EL (cell line): ENCODE measurements around the gene EFS.
"Not testable (repeated sequence)": the region's sequence is repeated elsewhere in the genome, so short reads cannot be mapped to it uniquely, and the experiment has no call there.

Source experiments
- DNase-seq: peaks from one replicate; pipeline ENCODE4 v3.0.0-alpha.2; 2016

Gene EFS

DNA sequence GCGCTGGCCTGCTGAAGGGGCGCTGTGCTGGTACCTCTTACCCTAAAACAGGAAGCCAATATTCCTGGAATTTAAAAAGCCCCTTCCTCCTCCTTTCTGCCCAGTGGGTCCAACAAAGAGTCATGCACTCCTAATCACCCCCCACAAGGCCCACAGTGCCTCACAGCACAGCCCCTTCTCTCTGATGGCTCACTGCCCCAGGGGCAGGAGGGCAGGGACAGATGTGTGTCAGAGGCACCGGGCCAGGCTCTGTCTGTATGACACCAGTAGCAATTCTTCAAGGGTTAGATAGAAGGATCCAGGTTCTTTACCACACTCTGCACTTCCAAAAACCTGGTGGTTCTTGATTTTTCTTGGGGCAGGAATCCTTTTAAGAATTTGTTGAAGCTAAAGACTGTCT lies 34.2 kb upstream of the EFS start:
- DNase-seq, result no peak

DNA sequence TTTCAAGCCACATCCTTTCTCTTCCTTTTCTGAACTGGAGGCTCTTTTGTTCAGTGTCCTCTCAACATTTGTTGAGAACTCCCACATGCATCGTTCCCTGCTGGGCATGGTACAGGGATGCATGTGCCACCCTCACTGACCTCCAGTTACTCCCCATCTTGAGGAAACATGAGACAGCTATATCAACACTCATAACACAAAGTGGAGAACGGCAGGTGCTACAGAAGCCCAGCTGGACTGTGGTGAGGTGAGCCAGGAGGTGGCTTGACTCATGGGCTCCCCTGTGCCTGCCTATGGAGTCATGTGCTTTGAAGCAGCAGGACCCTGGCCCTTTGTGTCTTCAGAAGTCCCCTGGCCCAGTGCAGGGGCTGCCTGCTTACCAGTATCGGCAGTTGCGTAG lies 33.4 kb upstream of the EFS start:
- DNase-seq, result no peak

GRCh38 chr14:23396781-23397407 lies 31.9 kb upstream of the EFS start:
- no peak for DNase-seq

GRCh38 chr14:23396126-23396525 lies 31.2 kb upstream of the EFS start:
- no peak for DNase-seq

- DNase-seq, result no peak
Observed at GRCh38 chr14:23392613-23393012, 27.6 kb upstream of the EFS start.

DNA sequence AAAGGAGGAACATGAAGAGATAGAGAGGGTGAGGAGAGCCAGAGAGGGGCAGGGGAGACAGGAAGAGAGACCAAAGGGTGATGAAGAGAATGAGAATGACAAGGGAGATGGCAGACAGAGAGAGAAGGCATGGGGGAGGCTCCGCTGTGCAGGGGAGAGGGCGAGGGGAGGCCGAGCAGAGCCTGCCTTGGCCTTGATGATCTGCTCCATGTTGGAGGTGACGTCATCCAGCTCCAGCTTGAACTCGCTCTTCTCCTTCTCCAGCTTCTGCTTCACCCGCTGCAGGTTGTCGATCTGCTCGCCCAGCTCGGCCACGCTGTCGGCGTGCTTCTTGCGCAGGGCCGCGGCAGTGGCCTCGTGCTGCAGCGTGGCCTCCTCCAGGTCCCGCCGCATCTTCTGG lies 24.9 kb upstream of the EFS start:
- not testable (repeated sequence) for DNase-seq

DNA sequence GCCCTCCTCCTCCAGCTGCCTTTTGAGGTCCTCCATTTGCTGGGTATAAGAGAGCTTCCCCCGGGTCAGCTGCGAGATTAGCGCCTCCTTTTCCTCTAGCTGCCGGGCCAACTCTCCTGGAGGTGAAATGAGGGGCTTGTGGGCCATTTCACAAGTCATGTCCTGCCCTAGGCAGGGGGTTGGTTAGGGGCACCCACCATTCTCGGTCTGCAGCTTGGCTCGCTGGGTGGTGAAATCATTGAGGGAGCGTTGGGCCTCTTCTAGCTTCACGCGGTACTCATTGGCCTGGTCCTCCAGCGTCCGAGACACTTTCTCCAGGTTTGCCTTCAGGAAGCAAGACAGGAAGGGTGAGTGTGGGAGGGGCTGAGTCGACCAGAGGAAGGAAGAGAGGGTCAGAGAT lies 24.4 kb upstream of the EFS start:
- DNase-seq, result no peak

DNA sequence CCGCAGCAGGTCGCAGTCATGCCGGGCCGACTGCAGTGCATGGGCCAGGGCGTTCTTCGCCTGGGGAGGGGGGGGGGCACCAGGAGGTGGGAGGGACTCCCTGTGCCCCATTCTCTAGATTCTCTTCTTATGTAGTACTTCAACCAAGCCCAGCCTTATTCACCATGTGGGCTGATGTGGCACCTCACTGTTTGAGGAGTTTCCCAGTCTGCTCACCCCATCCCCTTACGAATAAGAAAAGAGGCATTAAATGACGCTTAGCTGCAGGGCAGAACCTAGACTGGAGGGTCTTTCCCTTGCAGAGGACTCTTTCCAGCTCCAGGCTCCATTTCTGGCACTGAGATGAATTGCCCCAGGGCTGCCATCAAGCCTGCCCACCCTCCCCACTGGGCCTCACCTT lies 24.0 kb upstream of the EFS start:
- no peak for DNase-seq

- DNase-seq, result no peak
Observed at GRCh38 chr14:23387916-23388882, 23.2 kb upstream of the EFS start.

DNA sequence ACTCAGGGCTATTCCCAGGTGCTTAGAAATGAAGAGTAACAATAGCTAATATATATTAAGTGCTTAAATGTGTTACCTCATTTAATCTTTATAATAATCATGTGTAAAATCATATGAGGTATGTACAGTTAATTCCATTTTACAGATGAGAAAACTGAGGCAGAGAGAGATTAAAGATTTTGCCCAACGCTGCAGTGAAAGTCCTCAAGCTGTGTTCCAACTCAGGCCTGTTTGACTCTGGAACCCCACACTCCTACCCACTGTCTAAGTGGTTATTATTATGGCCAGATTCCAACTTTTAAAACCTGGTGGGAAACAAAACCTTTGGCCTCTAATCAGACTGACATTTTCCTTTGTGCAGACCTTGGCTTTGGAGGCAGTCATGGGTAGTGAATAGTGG lies 22.0 kb upstream of the EFS start:
- no peak for DNase-seq

GRCh38 chr14:23386266-23386657 lies 21.3 kb upstream of the EFS start:
- DNase-seq, result not testable (repeated sequence)

DNA sequence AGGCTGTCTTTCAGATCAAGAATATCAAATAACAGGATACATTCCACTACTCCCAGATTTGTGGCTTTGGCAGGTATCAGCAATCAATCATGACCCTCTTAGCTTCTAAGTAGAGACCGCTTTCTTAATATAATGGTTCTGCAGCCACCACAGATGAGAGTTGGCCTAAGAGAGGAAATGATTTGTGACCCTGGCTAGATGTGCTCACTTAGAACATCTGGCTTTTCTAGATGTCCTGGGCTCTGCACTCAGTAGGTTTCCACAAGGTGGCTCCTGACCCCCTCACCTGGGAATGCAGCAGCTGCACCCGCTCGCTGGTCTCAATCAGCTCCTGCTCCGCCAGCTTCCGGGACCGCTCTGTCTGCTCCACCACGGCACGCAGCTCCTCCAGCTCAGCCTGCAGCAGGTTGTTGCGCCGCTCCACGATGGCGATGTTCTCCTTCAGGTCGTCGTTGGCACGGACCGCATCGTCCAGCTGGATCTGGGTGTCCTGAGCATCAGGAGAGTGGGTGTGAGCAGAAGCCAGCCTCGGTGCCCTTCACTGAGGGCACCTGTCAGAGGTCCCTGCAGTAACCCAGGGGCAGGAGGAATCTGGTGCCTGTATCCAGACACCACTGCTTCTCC lies 20.8 kb upstream of the EFS start:
- DNase-seq, result no peak

GRCh38 chr14:23385244-23385641 lies 20.3 kb upstream of the EFS start:
- DNase-seq, result no peak

DNA sequence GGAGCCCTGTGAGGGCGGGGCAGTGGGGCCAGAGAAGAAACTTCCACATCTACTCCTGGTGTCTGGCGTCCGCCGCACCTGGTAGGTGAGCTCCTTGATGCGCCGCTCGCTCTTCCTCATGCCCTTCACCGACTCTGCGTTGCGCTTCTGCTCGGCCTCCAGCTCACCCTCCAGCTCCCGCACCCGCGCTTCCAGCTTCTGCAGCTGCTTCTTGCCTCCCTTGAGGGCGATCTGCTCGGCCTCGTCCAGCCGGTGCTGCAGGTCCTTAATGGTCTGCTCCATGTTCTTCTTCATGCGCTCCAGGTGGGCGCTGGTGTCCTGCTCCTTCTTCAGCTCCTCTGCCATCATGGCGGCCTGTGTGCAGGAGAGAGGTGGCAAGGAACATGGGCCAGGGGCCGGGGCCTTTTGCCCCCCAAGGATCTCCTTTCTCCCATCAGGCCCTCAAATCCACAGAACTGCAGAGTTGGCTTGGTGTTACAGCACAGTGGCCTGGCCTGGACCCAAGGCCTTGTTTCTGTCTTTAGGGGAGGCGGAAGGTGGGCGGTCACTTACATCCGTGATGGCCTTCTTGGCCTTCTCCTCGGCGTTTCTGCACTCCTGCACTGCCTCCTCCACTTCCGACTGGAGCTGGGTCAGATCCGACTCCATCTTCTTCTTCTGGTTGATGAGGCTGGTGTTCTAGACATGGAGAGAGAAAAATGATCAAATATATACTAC lies 19.6 kb upstream of the EFS start:
- DNase-seq, result no peak

- DNase-seq, result no peak
Observed at GRCh38 chr14:23382731-23383440, 17.9 kb upstream of the EFS start.

- DNase-seq, result no peak
Observed at GRCh38 chr14:23382276-23382675, 17.3 kb upstream of the EFS start.

DNA sequence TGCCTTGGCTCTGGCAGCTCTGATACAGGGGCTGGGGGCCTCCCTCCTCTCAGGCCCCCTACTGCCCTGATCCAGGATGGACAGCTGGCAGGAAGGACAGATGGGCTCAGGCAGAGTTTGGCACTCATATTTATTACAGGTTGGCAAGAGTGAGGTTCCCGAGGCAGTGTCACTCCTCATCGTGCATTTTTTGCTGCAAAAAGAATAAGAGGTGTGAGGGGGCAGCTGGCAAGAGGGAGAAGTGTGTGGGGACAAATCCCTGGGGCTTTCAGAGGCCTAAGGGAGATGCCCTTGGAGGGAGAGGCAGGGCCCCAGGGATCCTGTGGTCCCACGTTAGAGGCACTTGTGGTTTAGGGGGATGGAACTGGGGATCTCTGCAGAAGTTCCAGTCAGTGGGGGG lies 16.9 kb upstream of the EFS start:
- no peak for DNase-seq

DNA sequence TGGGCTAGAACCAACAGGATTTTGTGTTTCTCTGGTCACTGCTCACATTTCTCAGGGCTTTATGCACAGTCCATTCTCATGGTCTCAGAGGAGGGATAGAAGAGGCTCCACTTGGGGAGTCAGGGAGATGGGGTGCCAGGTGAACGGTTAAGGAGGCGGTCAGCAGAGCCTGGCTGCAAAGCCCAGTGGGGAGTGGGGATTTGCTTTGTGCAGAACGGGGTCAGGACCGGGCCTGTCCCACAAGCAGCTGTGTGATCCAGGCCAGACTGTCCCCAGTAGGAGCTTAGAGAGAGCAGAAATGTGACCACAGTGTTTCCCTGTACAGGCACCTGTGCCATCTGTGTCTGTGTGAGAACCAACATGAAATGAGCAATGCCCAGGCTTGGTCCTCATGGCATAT lies 16.0 kb upstream of the EFS start:
- no peak for DNase-seq

DNA sequence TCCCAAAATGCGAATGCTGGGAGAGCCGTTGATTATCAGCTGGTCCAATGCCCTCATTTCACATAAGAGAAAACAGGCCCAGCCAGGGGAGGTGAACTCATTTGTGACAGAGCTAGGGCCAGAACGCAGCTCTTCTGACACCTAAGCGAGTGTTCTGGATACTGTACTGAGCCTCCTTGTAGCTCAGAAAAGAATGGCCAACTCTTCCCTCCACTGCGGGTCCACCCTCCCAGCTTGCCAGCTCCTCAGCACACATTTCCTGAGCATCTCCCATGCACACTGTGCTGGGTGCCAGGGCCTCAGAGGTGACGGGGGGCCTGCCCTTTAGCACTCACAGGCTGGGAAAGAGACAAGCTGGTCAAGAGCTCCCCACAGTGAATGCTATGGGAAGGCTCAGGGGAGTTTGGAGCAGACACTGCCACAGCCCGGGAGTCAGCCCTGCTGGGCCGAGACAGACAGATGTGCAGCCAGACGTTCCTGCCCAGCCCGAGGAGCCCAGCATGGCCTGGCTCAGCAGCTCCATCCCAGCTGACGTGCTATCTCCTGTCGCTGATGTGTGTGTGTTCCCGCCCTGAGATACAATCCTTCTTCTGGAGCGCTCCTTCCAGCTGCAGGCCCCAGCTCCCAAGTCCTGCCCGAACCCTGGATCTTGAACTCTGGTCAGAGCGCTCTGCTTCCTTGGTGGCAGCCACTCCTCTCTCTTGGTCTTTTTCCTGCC lies 15.4 kb upstream of the EFS start:
- no peak for DNase-seq

DNA sequence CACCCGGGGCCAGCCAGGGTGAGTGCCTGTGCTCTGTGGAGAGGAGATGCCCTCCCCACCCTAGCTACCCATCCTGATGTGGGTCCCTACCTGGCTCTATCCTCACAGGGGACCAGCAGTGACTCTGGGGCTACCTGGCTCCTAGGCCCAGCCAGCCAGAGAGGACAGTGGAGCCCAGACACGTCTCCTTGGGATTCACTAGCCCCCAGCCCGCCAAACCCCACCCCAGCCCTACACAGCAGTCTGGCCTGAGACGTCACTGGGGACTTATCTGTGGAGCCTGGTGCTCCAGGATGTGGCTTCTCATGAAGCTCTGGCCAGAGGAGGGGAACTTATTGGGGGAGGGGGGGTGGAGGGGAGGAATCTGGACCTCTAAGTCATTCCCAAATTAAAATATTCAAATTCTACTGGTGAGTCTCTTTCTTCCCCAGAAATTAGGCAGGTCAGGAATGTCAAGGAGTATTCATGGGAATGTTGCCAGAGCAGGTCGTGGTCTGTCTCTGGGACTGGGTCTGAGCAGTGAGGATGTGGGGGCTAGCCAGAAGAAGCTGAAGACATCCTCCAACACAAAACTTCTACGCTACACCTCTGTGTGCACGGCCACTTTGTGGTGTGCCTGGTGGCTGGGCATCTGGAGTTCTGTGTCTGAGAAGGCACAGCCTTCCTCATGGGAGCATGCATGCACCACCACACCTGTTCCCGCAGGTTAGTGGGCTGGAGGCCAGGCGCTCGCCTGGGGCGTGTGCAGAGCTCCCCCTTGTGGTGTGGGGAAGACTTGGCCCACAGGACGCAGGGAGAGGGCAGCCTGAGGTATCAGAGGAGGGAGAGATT lies 14.6 kb upstream of the EFS start:
- DNase-seq, result peak; percentile 28

- no peak for DNase-seq
Observed at GRCh38 chr14:23378612-23379220, 13.7 kb upstream of the EFS start.
